Cardiac muscle cell (in vitro differentiated cells and primary cell): ENCODE data around the gene CSMD2. TPM values are rescaled to one million over a fixed set of nuclear protein-coding genes. Genes with fewer than 3 reads are reported as not detected.

Experiments used
- DNase-seq, 2 donors: peaks; one replicate each; pipeline versions ENCODE4 v3.0.0 to v3.0.0-alpha.2; 2010 to 2017; ENCODE audit warnings: low read depth in 1 of 2, low spot score in 1 of 2
- H3K27ac ChIP-seq: fragments of 200-600 bp; sonication (generic); 2 replicates; pipeline ENCODE4 v1.5.1; 2016
- H3K27me3 ChIP-seq: fragments of 200-600 bp; sonication (generic); 2 replicates; pipeline ENCODE4 v1.6.0; 2016; ENCODE audit warnings: control low read depth
- H3K36me3 ChIP-seq: fragments of 200-600 bp; sonication (generic); 2 replicates; pipeline ENCODE4 v1.5.1; 2016; ENCODE audit warnings: control low read depth
- H3K4me1 ChIP-seq: fragments of 200-600 bp; sonication (generic); 2 replicates; pipeline ENCODE4 v1.8.1; 2017; ENCODE audit warnings: low read depth, mild to moderate bottlenecking, mixed run types
- H3K4me3 ChIP-seq: fragments of 200-600 bp; sonication (generic); 2 replicates; pipeline ENCODE4 v1.5.1; 2016; ENCODE audit warnings: mild to moderate bottlenecking
- H3K9me3 ChIP-seq: fragments of 200-600 bp; sonication (generic); 2 replicates; pipeline ENCODE4 v1.5.1; 2017; ENCODE audit warnings: low read depth, mild to moderate bottlenecking, control low read depth
- CTCF ChIP-seq: IDR thresholded peaks from 2 replicates; pipeline ENCODE4 v1.5.1; 2012; ENCODE audit warnings: low read depth, mild to moderate bottlenecking, low read length
- polyA plus RNA-seq: library from polyadenylated mRNA; unstranded; fragments of >200 nt; fragmentation: Nextera tagmentation; extraction: Ambion mirVana; gene quantifications from 2 replicates; pipeline ENCODE4 v1.2.1, GENCODE V29; 2016
- total RNA-seq: library from RNA; depleted of rRNA; stranded (reverse); fragments of >200 nt; gene quantifications from 2 replicates; pipeline ENCODE4 v1.2.3, GENCODE V29; 2016

The CSMD2 gene
- total and polyA plus RNA-seq, 2 experiments from 2014 or later, result 0.24 TPM; not detected in 1

- no peak overlapping the region for H3K27ac ChIP-seq
- H3K27me3 ChIP-seq, result no peaks in the 10 kb centered on the region
- H3K4me3 ChIP-seq, result no peak overlapping the region
- H3K36me3 ChIP-seq, result no peaks in the 10 kb centered on the region
- no peak for TF ChIP-seq CTCF
- no peaks in the 10 kb centered on the region for H3K9me3 ChIP-seq
- H3K4me1 ChIP-seq, result no peaks in the 10 kb centered on the region
- no peak for DNase-seq
Measured at GRCh38 chr1:33875862-33876261, 289.2 kb downstream of the CSMD2 start.

DNA sequence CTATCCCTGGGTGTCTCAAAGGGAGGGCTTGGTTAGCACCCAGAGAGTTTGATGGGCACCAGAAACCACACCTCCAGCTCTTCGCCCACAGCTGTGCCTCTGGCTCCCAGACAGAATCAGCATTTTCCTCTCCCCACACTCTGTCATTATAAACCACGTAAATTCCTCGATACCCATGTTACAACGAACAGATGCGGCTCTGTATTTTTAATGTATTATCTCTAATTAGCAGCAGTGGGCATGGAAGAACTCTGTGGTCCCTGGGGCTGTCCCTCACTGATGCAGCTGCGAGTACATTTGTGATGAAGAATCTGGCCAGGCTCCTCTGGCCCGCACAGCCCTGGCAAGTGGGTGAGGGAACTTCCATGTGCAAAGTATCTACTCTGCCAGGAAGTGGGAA, 290.4 kb downstream of the CSMD2 start:
- H3K4me3 ChIP-seq, result no peak overlapping the region
- TF ChIP-seq CTCF, result no peak
- H3K27ac ChIP-seq, result no peak overlapping the region
- no peaks in the 10 kb centered on the region for H3K9me3 ChIP-seq
- no peaks in the 10 kb centered on the region for H3K36me3 ChIP-seq
- H3K27me3 ChIP-seq, result no peaks in the 10 kb centered on the region
- H3K4me1 ChIP-seq, result no peaks in the 10 kb centered on the region
- no peak for DNase-seq

GRCh38 chr1:33872683-33873082, 292.3 kb downstream of the CSMD2 start:
- no peaks in the 10 kb centered on the region for H3K36me3 ChIP-seq
- H3K27me3 ChIP-seq, result no peaks in the 10 kb centered on the region
- no peaks in the 10 kb centered on the region for H3K4me1 ChIP-seq
- H3K9me3 ChIP-seq, result no peaks in the 10 kb centered on the region
- no peak for DNase-seq
- no peak overlapping the region for H3K27ac ChIP-seq
- TF ChIP-seq CTCF, result no peak
- no peak overlapping the region for H3K4me3 ChIP-seq

GRCh38 chr1:33872275-33872674, 292.8 kb downstream of the CSMD2 start:
- H3K36me3 ChIP-seq, result no peaks in the 10 kb centered on the region
- H3K27ac ChIP-seq, result no peak overlapping the region
- DNase-seq, result no peak
- H3K27me3 ChIP-seq, result no peaks in the 10 kb centered on the region
- TF ChIP-seq CTCF, result no peak
- H3K4me3 ChIP-seq, result no peak overlapping the region
- no peaks in the 10 kb centered on the region for H3K4me1 ChIP-seq
- no peaks in the 10 kb centered on the region for H3K9me3 ChIP-seq

GRCh38 chr1:33867684-33868083, 297.3 kb downstream of the CSMD2 start:
- Histone ChIP-seq H3K36me3 (no peaks in the 10 kb centered on the region), H3K27me3 (no peaks in the 10 kb centered on the region), H3K9me3 (no peaks in the 10 kb centered on the region), H3K27ac (no peak overlapping the region), H3K4me1 (no peaks in the 10 kb centered on the region), H3K4me3 (no peak overlapping the region)
- no peak for DNase-seq
- no peak for TF ChIP-seq CTCF

- no peak for TF ChIP-seq CTCF
- peak in 1 of 2 donors; percentile 9 for DNase-seq
- Histone ChIP-seq H3K27me3 (no peaks in the 10 kb centered on the region), H3K9me3 (no peaks in the 10 kb centered on the region), H3K4me1 (no peaks in the 10 kb centered on the region), H3K27ac (no peak overlapping the region), H3K4me3 (no peak overlapping the region), H3K36me3 (no peaks in the 10 kb centered on the region)
Measured at GRCh38 chr1:33866281-33866680, 298.7 kb downstream of the CSMD2 start.
